GM13976 (cell line): ENCODE data around the gene PCDHGA5.
"Not testable (repeated sequence)": the region's sequence is repeated elsewhere in the genome, so short reads cannot be mapped to it uniquely, and the experiment has no call there.

Experiments used
- DNase-seq: peaks from one replicate; pipeline ENCODE4 v3.0.0; 2012; ENCODE audit warnings: low spot score
- in situ Hi-C: fragments of 300-500 bp; cut with MboI; formaldehyde crosslinking; loops from one replicate; pipeline ENCODE4 v1.12.0; 2022; ENCODE audit warnings: low sequenced_read_pairs, mixed read lengths, inconsistent platforms; ENCODE audit not compliant: unreplicated experiment
- TF ChIP-seq, protein P1 (sequence below): IDR thresholded peaks from 2 replicates; pipeline ENCODE4 v1.5.1; 2012; ENCODE audit warnings: borderline replicate concordance, mild to moderate bottlenecking; ENCODE audit not compliant: insufficient read depth; ENCODE audit errors: extremely low read depth, missing control alignments, control extremely low read depth

PCDHGA5 gene

DNA sequence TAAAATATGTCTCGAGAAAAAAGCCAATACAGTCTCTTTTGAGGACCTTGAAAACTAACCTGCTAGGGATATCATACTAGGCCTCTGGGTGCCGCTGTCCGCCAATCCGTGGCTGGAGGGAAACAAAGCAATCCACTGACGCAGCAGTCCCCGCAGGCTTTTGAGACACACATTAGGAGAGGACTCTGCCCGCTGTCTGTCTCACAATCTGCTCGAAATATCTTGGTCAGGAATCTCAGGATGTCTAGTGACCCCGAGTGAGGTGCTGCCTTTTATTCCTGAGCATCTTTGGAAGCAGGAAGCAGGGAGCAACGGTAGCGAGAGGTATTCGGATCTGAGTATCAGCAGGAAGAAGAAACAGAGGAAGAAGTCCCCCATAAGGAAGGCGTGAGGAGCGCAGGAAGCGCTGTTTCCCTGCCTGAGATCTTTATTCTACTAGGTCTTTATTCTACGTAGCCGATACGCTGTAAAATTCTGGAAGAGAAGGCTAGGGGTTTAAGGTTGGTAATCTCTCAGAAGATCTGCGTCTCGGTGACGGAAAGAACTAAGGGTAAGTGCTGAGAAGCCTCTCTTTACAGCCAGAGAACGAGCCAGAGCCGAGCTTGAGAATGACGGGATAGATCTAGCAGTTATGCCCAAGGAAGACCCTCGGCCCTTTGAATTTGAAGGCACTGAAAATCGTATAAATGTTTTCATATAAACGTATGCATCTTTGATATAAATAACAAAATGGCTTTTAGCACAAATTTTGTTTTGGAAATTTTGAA, 37.7 kb upstream of the PCDHGA5 start:
- DNase-seq, result peak; percentile 58
- TF ChIP-seq, protein P1, sequence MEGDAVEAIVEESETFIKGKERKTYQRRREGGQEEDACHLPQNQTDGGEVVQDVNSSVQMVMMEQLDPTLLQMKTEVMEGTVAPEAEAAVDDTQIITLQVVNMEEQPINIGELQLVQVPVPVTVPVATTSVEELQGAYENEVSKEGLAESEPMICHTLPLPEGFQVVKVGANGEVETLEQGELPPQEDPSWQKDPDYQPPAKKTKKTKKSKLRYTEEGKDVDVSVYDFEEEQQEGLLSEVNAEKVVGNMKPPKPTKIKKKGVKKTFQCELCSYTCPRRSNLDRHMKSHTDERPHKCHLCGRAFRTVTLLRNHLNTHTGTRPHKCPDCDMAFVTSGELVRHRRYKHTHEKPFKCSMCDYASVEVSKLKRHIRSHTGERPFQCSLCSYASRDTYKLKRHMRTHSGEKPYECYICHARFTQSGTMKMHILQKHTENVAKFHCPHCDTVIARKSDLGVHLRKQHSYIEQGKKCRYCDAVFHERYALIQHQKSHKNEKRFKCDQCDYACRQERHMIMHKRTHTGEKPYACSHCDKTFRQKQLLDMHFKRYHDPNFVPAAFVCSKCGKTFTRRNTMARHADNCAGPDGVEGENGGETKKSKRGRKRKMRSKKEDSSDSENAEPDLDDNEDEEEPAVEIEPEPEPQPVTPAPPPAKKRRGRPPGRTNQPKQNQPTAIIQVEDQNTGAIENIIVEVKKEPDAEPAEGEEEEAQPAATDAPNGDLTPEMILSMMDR, result peak; percentile 49
- in situ Hi-C loops, result no loop called here

DNA sequence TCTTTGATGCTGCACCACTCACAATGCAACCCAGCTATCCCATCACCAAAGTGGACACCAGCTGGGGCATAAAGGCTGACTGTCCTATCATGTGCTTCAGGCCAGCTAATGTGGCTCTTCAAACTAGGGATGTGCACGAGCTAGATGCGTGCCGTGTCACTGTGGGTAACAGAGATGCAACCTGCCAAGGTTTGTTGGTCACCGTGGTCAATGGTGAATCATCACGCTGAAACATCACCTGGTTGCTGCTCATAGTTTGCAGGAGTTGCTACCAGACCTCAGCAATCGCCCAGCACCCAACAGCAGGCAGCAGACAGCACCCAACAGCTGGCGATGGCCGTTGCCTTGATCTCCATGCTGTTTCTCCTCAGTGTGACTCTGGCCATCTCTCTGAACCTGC, 35.7 kb upstream of the PCDHGA5 start:
- TF ChIP-seq, protein P1, result no peak
- DNase-seq, result no peak
- in situ Hi-C loops, result no loop called here

DNA sequence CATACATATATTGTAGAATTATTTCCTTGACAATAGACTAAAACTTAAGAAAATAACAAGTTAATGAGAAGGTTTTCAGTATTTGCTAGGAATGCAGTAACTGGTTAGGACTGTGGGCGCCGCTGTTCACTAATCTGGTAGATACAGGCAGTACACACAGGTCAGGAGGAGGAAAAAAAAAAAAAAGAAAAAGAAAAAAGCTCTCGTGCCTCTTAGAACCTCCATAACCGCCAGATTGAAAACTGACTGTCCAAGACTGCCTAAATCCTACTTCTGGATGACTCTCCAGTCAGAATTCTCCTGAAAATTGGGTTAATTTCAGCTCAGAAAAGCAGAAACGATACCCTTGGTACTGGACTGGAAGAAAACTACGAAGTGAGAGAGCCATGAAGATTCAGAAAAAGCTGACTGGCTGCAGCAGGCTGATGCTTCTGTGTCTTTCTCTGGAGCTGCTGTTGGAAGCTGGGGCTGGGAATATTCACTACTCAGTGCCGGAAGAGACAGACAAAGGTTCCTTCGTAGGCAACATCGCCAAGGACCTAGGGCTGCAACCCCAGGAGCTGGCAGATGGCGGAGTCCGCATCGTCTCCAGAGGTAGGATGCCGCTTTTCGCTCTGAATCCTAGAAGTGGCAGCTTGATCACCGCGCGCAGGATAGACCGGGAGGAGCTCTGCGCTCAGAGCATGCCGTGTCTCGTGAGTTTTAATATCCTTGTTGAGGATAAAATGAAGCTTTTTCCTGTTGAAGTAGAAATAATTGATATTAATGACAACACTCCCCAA, 33.5 kb upstream of the PCDHGA5 start, which contains the start of gene PCDHGA1:
Gene PCDHGA1, plus strand, starts transcription at position 216 of the 782 bp plus-strand sequence.
- DNase-seq, result peak; percentile 52
- TF ChIP-seq, protein P1, result peak; percentile 38
- in situ Hi-C loops, result no loop called here

DNA sequence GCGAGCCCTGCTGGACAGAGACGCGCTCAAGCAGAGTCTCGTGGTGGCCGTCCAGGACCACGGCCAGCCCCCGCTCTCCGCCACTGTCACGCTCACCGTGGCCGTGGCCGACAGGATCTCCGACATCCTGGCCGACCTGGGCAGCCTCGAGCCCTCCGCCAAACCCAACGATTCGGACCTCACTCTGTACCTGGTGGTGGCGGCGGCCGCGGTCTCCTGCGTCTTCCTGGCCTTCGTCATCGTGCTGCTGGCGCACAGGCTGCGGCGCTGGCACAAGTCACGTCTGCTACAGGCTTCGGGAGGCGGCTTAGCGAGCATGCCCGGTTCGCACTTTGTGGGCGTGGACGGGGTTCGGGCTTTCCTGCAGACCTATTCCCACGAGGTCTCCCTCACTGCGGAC, 31.4 kb upstream of the PCDHGA5 start:
- in situ Hi-C loops, DNase-seq: not testable (repeated sequence)

DNA sequence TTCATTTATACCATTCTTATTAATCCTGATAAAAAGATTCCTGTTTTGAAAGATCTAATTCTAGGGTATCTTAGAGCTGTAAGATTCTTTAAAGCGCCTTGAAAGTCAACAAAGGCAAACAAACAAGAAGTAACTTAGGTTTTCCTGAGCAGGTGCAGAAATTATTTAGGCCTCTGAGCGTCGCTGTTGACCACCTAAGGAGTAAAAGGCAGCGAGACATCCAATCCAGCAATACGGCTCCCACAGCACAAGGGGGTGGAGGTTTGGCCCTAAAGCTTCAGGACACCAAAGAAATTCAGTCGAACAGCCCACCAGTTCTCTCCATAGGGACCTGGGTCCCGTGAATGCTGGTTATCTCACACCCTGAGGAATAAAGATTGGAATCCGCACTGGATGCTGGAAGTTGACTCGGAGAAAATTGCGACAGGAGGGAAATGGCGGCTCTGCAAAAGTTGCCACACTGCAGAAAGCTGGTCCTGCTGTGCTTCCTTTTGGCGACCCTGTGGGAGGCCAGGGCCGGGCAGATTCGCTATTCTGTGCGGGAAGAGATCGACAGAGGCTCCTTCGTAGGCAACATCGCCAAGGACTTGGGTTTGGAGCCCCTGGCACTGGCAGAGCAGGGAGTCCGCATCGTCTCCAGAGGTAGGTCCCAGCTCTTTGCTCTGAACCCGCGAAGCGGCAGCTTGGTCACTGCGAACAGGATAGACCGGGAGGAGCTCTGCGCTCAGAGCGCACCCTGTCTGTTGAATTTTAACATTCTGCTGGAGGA, 25.2 kb upstream of the PCDHGA5 start, which contains the start of gene PCDHGA2:
Gene PCDHGA2, plus strand, starts transcription at position 223 of the 769 bp plus-strand sequence.
- peak; percentile 43 for DNase-seq
- TF ChIP-seq, protein P1, result peak; percentile 27
- in situ Hi-C loops, result no loop called here

DNA sequence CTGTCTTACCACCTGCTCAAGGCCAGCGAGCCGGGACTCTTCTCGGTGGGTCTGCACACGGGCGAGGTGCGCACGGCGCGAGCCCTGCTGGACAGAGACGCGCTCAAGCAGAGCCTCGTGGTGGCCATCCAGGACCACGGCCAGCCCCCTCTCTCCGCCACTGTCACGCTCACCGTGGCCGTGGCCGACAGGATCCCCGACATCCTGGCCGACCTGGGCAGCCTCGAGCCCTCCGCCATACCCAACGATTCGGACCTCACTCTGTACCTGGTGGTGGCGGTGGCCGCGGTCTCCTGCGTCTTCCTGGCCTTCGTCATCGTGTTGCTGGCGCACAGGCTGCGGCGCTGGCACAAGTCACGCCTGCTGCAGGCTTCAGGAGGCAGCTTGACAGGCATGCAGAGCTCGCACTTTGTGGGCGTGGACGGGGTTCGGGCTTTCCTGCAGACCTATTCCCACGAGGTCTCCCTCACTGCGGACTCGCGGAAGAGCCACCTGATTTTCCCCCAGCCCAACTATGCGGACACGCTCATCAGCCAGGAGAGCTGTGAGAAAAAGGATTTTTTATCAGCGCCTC, 23.1 kb upstream of the PCDHGA5 start:
- DNase-seq, in situ Hi-C loops: not testable (repeated sequence)

DNA sequence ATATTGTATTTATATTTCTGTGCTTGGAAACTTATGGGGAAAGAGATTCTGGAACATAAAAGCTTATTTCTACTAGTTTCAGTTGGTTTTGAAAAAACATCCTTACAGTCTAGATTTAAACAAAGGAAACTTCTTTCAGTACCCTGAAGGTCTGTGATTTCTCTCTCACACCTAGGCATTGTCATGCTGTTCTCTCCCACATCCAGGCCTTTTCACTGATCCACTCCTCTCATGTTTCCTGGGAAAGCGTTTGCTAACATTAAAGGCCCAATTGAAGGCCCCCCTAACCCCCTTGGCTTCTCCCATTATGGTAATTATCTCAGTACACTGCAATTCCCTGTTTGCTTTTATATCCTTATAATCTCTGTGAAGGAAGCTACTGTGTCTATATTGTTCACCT, 21.2 kb upstream of the PCDHGA5 start:
- no peak for DNase-seq
- in situ Hi-C loops, result no loop called here
- TF ChIP-seq, protein P1, result no peak
